ENCODE measurements around the gene STAB2.

- TF ChIP-seq CTCF (IDR thresholded peaks at IDR 0.05 in 4 of 5, conservative IDR thresholded peaks at IDR 0.05 in 1 of 5) (no peak), POLR2A (IDR thresholded peaks at IDR 0.05) (no peak)
Observed at GRCh38 chr12:103745962-103746361, 158.9 kb downstream of the STAB2 start.

Data from gastrocnemius medialis (tissue), 4 donors.